Neural progenitor cell (in vitro differentiated cells): ENCODE data around the gene TIAM1.

Experiments
- EZH2 ChIP-seq: fragments of 200-600 bp; sonication (generic); IDR thresholded peaks from 2 replicates; pipeline ENCODE4 v1.6.1; 2017; ENCODE audit warnings: antibody characterized with exemption, mild to moderate bottlenecking, moderate library complexity
- EZH2phosphoT487 ChIP-seq: fragments of 200-600 bp; sonication (generic); IDR thresholded peaks from 2 replicates; pipeline ENCODE4 v1.6.1; 2017; ENCODE audit warnings: antibody characterized with exemption
- TF ChIP-seq, protein P1 (sequence below): fragments of 200-600 bp; sonication (generic); IDR thresholded peaks from 2 replicates; pipeline ENCODE4 v1.5.1; 2017; ENCODE audit warnings: antibody characterized with exemption, mild to moderate bottlenecking

DNA sequence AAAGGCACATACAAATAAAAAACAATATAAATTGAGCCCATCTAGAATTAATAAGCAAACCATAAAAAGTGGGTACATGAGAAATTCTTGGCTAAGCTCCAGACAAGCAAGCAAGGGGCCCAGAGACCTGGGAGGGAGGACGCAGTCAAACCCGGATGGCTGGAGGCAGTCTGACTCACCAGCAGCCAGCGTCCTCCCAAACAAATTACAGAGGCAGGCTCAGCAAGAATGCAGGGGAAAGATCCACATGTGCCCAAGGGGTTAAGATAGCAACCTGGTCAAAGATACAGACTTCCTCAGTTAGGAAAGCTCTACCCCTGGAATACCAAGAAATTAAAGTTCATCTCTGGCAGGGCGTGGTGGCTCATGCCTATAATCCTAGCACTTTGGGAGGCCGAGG is 7.4 kb upstream of the TIAM1 start:
- TF ChIP-seq, protein P1, sequence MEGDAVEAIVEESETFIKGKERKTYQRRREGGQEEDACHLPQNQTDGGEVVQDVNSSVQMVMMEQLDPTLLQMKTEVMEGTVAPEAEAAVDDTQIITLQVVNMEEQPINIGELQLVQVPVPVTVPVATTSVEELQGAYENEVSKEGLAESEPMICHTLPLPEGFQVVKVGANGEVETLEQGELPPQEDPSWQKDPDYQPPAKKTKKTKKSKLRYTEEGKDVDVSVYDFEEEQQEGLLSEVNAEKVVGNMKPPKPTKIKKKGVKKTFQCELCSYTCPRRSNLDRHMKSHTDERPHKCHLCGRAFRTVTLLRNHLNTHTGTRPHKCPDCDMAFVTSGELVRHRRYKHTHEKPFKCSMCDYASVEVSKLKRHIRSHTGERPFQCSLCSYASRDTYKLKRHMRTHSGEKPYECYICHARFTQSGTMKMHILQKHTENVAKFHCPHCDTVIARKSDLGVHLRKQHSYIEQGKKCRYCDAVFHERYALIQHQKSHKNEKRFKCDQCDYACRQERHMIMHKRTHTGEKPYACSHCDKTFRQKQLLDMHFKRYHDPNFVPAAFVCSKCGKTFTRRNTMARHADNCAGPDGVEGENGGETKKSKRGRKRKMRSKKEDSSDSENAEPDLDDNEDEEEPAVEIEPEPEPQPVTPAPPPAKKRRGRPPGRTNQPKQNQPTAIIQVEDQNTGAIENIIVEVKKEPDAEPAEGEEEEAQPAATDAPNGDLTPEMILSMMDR: no peak
- TF ChIP-seq EZH2: no peak
- no peak for TF ChIP-seq EZH2phosphoT487
